ENCODE results near the gene FBXL7.

Gene FBXL7

DNA sequence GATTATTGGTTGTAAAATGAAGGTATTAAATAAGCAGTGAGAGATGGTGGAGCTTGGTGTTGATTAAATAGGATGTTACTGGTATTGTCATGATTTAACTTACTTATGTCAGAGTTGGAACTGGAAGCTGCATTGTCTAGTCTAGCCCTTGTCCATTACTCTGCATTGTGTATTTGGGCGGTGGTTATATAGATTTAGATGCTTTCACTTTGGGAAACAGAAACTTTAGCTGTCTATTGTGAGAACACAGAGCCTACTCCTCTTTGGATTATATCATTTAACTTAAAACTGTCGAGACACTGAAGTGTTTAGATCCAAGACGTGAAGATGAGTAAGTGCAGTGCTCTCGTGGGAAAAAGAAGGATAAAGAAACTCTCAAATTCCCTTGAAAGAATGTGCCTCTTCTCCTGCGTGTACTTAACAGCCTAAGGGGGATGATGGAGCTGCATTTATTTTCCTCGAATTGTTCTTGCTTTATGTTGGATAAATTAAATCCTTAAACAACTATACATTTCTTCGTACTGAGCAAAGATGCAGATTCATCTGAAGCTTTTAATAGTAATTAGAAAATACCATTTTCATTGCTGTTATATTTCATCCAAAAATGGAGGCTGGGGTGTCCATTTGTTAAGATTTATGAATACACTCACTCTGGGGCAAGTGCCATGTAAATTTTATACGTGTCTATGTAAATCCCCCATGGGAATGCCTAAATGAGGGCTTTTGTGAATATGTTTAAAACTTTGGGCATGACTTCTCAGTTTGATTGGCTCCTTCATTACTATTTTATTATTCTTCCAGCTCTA lies 21.6 kb downstream of the FBXL7 start:
- TF ChIP-seq, protein P1, sequence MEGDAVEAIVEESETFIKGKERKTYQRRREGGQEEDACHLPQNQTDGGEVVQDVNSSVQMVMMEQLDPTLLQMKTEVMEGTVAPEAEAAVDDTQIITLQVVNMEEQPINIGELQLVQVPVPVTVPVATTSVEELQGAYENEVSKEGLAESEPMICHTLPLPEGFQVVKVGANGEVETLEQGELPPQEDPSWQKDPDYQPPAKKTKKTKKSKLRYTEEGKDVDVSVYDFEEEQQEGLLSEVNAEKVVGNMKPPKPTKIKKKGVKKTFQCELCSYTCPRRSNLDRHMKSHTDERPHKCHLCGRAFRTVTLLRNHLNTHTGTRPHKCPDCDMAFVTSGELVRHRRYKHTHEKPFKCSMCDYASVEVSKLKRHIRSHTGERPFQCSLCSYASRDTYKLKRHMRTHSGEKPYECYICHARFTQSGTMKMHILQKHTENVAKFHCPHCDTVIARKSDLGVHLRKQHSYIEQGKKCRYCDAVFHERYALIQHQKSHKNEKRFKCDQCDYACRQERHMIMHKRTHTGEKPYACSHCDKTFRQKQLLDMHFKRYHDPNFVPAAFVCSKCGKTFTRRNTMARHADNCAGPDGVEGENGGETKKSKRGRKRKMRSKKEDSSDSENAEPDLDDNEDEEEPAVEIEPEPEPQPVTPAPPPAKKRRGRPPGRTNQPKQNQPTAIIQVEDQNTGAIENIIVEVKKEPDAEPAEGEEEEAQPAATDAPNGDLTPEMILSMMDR (IDR thresholded peaks at IDR 0.05; ENCODE audit: insufficient read depth, low read length, poor library complexity, severe bottlenecking), result no peak
- no peak for DNase-seq (ENCODE audit: extremely low read depth, insufficient read length)
- Histone ChIP-seq H3K4me3 (replicated peaks; ENCODE audit: low read depth, low read length) (no peak overlapping the region), H3K36me3 (ENCODE audit: control insufficient read depth, insufficient read depth, low read length) (no peaks in the 10 kb centered on the region), H3K27me3 (replicated peaks; ENCODE audit: control insufficient read depth, insufficient read depth, low read length) (no peaks in the 10 kb centered on the region)

DNA sequence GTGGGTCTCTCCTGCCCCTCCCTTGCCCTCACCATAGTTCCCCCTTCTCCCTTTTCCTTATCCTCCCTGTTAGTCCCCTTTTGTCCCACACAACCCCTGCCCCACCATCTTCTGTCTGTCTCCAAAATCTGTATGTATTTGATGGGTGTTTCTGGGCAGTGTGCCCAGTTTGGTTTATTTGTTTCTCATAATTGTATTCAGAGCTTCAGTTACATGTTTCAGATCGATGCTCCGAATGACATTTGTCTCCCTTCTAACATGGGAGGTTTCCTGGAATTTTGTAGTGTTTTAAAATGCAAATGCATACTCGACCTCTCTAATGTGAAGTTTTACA lies 22.2 kb downstream of the FBXL7 start:
- TF ChIP-seq, protein P1 (IDR thresholded peaks at IDR 0.05; ENCODE audit: insufficient read depth, low read length, poor library complexity, severe bottlenecking), result no peak
- no peaks in the 10 kb centered on the region for H3K36me3 ChIP-seq (ENCODE audit: control insufficient read depth, insufficient read depth, low read length)
- no peak for DNase-seq (ENCODE audit: extremely low read depth, insufficient read length)
- no peaks in the 10 kb centered on the region for H3K27me3 ChIP-seq (replicated peaks; ENCODE audit: control insufficient read depth, insufficient read depth, low read length)
- H3K4me3 ChIP-seq (replicated peaks; ENCODE audit: low read depth, low read length), result no peak overlapping the region

DNA sequence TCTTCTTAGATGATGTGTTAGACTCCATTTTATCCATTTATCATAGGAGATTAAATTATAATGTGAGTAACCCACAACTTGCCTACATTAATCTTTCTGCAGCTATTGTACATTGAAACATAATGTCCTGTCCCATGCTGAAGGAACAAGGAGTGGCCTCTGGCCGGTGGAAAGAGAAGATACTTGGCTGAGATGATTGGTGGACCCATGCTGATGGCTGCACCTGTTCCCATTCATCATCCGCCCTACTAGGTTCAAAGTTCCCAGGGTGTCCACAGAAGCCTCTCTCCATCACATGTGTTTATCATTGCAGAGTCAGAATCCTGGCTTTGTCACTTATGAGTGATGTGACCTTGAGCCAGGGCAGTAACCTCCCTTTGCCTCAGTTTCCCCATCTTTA lies 24.7 kb downstream of the FBXL7 start:
- DNase-seq (ENCODE audit: extremely low read depth, insufficient read length), result no peak
- Histone ChIP-seq H3K36me3 (ENCODE audit: control insufficient read depth, insufficient read depth, low read length) (no peaks in the 10 kb centered on the region), H3K4me3 (replicated peaks; ENCODE audit: low read depth, low read length) (no peak overlapping the region), H3K27me3 (replicated peaks; ENCODE audit: control insufficient read depth, insufficient read depth, low read length) (no peaks in the 10 kb centered on the region)
- TF ChIP-seq, protein P1 (IDR thresholded peaks at IDR 0.05; ENCODE audit: insufficient read depth, low read length, poor library complexity, severe bottlenecking), result no peak

DNA sequence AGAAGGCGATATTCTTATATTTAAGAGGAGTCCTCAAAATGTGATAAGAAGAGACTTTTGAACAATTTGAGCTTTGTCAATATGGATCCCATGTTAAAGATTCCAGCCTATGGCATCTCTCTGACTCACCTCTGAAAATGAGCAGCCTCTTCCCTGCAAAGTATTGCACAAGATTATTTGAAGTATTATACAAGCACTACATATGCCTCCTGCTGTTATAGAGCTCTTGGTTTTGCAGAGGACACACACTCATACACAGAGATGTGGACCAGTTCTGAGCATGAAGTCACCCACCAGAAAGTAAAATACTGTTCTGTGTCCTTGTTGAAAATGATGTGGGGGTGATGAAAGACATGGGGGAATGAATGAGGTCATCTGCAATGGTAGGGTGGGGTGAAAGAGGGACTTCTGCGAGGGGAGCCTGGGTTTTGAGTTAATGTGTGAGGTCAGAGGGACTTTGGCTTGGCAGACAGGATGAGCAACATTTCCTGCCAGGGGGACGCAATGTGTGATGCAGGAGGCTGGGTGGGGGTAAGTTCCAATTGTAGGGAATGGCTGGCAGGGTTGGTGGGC lies 25.8 kb downstream of the FBXL7 start:
- no peaks in the 10 kb centered on the region for H3K27me3 ChIP-seq (replicated peaks; ENCODE audit: control insufficient read depth, insufficient read depth, low read length)
- H3K36me3 ChIP-seq (ENCODE audit: control insufficient read depth, insufficient read depth, low read length), result no peaks in the 10 kb centered on the region
- DNase-seq (ENCODE audit: extremely low read depth, insufficient read length), result no peak
- H3K4me3 ChIP-seq (replicated peaks; ENCODE audit: low read depth, low read length), result no peak overlapping the region
- TF ChIP-seq, protein P1 (IDR thresholded peaks at IDR 0.05; ENCODE audit: insufficient read depth, low read length, poor library complexity, severe bottlenecking), result no peak

DNA sequence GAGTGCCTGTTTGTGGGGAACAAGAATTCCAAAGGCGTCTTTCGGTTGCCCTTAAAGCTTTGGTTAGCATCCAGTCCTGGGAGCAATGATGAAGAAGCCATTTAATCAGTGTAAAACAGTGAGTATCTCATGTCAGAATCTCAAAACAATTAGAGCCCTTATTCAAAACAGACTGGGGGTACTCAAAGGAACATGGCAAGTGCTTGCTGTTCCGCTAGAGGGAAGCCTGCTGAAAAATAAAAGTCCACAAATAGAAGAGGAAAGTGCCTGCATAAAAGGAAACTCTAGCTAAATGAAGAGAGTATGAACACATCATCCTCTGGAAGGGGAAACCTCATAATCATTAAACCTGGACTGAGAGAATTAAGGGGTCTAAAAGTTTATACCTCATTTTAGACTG lies 26.4 kb downstream of the FBXL7 start:
- DNase-seq (ENCODE audit: extremely low read depth, insufficient read length), result no peak
- H3K36me3 ChIP-seq (ENCODE audit: control insufficient read depth, insufficient read depth, low read length), result no peaks in the 10 kb centered on the region
- no peak overlapping the region for H3K4me3 ChIP-seq (replicated peaks; ENCODE audit: low read depth, low read length)
- H3K27me3 ChIP-seq (replicated peaks; ENCODE audit: control insufficient read depth, insufficient read depth, low read length), result no peaks in the 10 kb centered on the region
- TF ChIP-seq, protein P1 (IDR thresholded peaks at IDR 0.05; ENCODE audit: insufficient read depth, low read length, poor library complexity, severe bottlenecking), result no peak
